Measurements from ENCODE around the gene CKS1B. TPM values are rescaled to one million over a fixed set of nuclear protein-coding genes. Genes with fewer than 3 reads are reported as not detected.
A peak's percentile ranks its signal among the peaks of the same experiment; 100 is the strongest.

Gene CKS1B
- total and polyA plus RNA-seq, 9 of the 15 experiments (the other 6 are each of a cell fraction or from before 2014, with no cell fraction given) = 215 to 1,103 (median 460) TPM

- TF ChIP-seq TSHZ1 (CRISPR knock-in tag; IDR thresholded peaks at IDR 0.05) = no peak
- no peak for TF ChIP-seq RBM15 (IDR thresholded peaks at IDR 0.05; ENCODE audit: insufficient read depth, low read length)
- TF ChIP-seq ZNF282 (CRISPR knock-in tag; IDR thresholded peaks at IDR 0.05) = no peak
- TF ChIP-seq ZNF354B (CRISPR knock-in tag; IDR thresholded peaks at IDR 0.05) = no peak
- no peak for TF ChIP-seq PCBP1 (IDR thresholded peaks at IDR 0.05; ENCODE audit: low read depth, low read length, poor library complexity, severe bottlenecking)
- no peak for TF ChIP-seq ZNF668 (CRISPR knock-in tag; IDR thresholded peaks at IDR 0.05)
- TF ChIP-seq IFI16 (CRISPR knock-in tag; IDR thresholded peaks at IDR 0.05) = no peak
- TF ChIP-seq ZNF785 (CRISPR knock-in tag; IDR thresholded peaks at IDR 0.05) = no peak
- TF ChIP-seq, protein P1, sequence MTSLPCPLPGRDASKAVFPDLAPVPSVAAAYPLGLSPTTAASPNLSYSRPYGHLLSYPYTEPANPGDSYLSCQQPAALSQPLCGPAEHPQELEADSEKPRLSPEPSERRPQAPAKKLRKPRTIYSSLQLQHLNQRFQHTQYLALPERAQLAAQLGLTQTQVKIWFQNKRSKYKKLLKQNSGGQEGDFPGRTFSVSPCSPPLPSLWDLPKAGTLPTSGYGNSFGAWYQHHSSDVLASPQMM (CRISPR knock-in tag; IDR thresholded peaks at IDR 0.05) = no peak
- 0 out of 2 replicates have a peak, but pooled peaks have one; percentile 13 for TF ChIP-seq DIDO1 (tag; IDR thresholded peaks at IDR 0.05; ENCODE audit: low read depth)
- TF ChIP-seq ZNF212 (CRISPR knock-in tag; IDR thresholded peaks at IDR 0.05) = 0 out of 2 replicates have a peak, but pooled peaks have one; percentile 32
- peak; percentile 90; a peak in 1 of 4 replicates for TF ChIP-seq FOXK2 (conservative IDR thresholded peaks at IDR 0.05 in 1 of 2, IDR thresholded peaks at IDR 0.05 in 1 of 2; ENCODE audit: low read depth in 2 of 2)
- no peak for TF ChIP-seq PCBP2 (IDR thresholded peaks at IDR 0.05; ENCODE audit: low read depth, low read length, poor library complexity, severe bottlenecking)
- no peak for TF ChIP-seq KLF16 (IDR thresholded peaks at IDR 0.05)
- no peak for TF ChIP-seq CAMTA2 (CRISPR knock-in tag; conservative IDR thresholded peaks at IDR 0.05)
- TF ChIP-seq HOXB6 (CRISPR knock-in tag; IDR thresholded peaks at IDR 0.05; ENCODE audit: borderline replicate concordance) = no peak
- TF ChIP-seq SIRT6 (IDR thresholded peaks at IDR 0.05; ENCODE audit: low read depth, low read length) = no peak
- TF ChIP-seq, protein P2, sequence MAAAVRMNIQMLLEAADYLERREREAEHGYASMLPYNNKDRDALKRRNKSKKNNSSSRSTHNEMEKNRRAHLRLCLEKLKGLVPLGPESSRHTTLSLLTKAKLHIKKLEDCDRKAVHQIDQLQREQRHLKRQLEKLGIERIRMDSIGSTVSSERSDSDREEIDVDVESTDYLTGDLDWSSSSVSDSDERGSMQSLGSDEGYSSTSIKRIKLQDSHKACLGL (CRISPR knock-in tag; IDR thresholded peaks at IDR 0.05; ENCODE audit: borderline replicate concordance, poor library complexity, severe bottlenecking) = peak; percentile 96
- no peak for TF ChIP-seq ZNF589 (CRISPR knock-in tag; IDR thresholded peaks at IDR 0.05; ENCODE audit: low read depth)
- TF ChIP-seq, protein P3, sequence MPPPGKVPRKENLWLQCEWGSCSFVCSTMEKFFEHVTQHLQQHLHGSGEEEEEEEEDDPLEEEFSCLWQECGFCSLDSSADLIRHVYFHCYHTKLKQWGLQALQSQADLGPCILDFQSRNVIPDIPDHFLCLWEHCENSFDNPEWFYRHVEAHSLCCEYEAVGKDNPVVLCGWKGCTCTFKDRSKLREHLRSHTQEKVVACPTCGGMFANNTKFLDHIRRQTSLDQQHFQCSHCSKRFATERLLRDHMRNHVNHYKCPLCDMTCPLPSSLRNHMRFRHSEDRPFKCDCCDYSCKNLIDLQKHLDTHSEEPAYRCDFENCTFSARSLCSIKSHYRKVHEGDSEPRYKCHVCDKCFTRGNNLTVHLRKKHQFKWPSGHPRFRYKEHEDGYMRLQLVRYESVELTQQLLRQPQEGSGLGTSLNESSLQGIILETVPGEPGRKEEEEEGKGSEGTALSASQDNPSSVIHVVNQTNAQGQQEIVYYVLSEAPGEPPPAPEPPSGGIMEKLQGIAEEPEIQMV (tag; conservative IDR thresholded peaks at IDR 0.05; ENCODE audit: low read depth) = no peak
- no peak for TF ChIP-seq ZBTB8A (IDR thresholded peaks at IDR 0.05; ENCODE audit: partially characterized antibody)
- no peak for TF ChIP-seq ZSCAN32 (CRISPR knock-in tag; IDR thresholded peaks at IDR 0.05)
- no peak for TF ChIP-seq KDM4B (IDR thresholded peaks at IDR 0.05; ENCODE audit: borderline replicate concordance in 2 of 2, low read depth in 1 of 2)
These were observed at the start of gene CKS1B (continued) for GRCh38 chr1:154974102-154974807.
